ENCODE data around the gene IP6K3.

IP6K3 gene

GRCh38 chr6:33740794-33741193 is 5.9 kb downstream of the IP6K3 start:
- no peak for DNase-seq (ENCODE audit: low read depth)

- no peak for DNase-seq (ENCODE audit: low read depth)
Measured at GRCh38 chr6:33740204-33740608, 6.5 kb downstream of the IP6K3 start.

- no peak for DNase-seq (ENCODE audit: low read depth)
Measured at GRCh38 chr6:33739571-33739970, 7.1 kb downstream of the IP6K3 start.

- DNase-seq (ENCODE audit: low read depth), result no peak
Measured at GRCh38 chr6:33738879-33739278, 7.8 kb downstream of the IP6K3 start.

- DNase-seq (ENCODE audit: low read depth), result no peak
Measured at GRCh38 chr6:33738153-33738552, 8.6 kb downstream of the IP6K3 start.

GRCh38 chr6:33737267-33738026 is 9.3 kb downstream of the IP6K3 start:
- no peak for DNase-seq (ENCODE audit: low read depth)

GRCh38 chr6:33735216-33735615 is 11.5 kb downstream of the IP6K3 start:
- no peak for DNase-seq (ENCODE audit: low read depth)

GRCh38 chr6:33733709-33734007 is 13.0 kb downstream of the IP6K3 start:
- DNase-seq (ENCODE audit: low read depth), result no peak

GRCh38 chr6:33732817-33733708 is 13.6 kb downstream of the IP6K3 start:
- DNase-seq (ENCODE audit: low read depth), result no peak

GRCh38 chr6:33732385-33732784 is 14.3 kb downstream of the IP6K3 start:
- DNase-seq (ENCODE audit: low read depth), result no peak

- DNase-seq (ENCODE audit: low read depth), result no peak
Measured at GRCh38 chr6:33731751-33732282, 14.9 kb downstream of the IP6K3 start.

GRCh38 chr6:33731035-33731434 is 15.7 kb downstream of the IP6K3 start:
- DNase-seq (ENCODE audit: low read depth), result no peak

- DNase-seq (ENCODE audit: low read depth), result no peak
Measured at GRCh38 chr6:33730611-33731010, 16.1 kb downstream of the IP6K3 start.

- no peak for DNase-seq (ENCODE audit: low read depth)
Measured at GRCh38 chr6:33729059-33729458, 17.6 kb downstream of the IP6K3 start.

GRCh38 chr6:33728438-33728837 is 18.3 kb downstream of the IP6K3 start:
- DNase-seq (ENCODE audit: low read depth), result no peak

- DNase-seq (ENCODE audit: low read depth), result no peak
Measured at GRCh38 chr6:33727932-33728331, 18.8 kb downstream of the IP6K3 start.

GRCh38 chr6:33727126-33727525 is 19.6 kb downstream of the IP6K3 start:
- DNase-seq (ENCODE audit: low read depth), result no peak

GRCh38 chr6:33726696-33727095 is 20.0 kb downstream of the IP6K3 start:
- DNase-seq (ENCODE audit: low read depth), result no peak

- no peak for DNase-seq (ENCODE audit: low read depth)
Measured at GRCh38 chr6:33725891-33726673, 20.6 kb downstream of the IP6K3 start.

- no peak for DNase-seq (ENCODE audit: low read depth)
Measured at GRCh38 chr6:33725222-33725621, 21.5 kb downstream of the IP6K3 start.

- DNase-seq (ENCODE audit: low read depth), result no peak
Measured at GRCh38 chr6:33724102-33725023, 22.3 kb downstream of the IP6K3 start.

Measured in stimulated activated CD4-positive, alpha-beta T cell treated with anti-CD3 and anti-CD28 coated beads, Interleukin-2, amount 100 ng/mL, for 4 hours (primary cell).